Mammary epithelial cell (primary cell): ENCODE results near the gene ARHGEF10L.

Source experiments
- EZH2 ChIP-seq: IDR thresholded peaks from 2 replicates; pipeline ENCODE4 v1.6.1; 2012; ENCODE audit warnings: low read length, inconsistent platforms, borderline replicate concordance
- TF ChIP-seq, protein P1 (sequence below), 2 donors: IDR thresholded peaks in 1 of 2; conservative IDR thresholded peaks in 1 of 2; 2 replicates each; pipeline ENCODE4 v1.5.1; 2011 to 2012; ENCODE audit warnings: inconsistent platforms in 2 of 2, low read length in 2 of 2, mild to moderate bottlenecking in 2 of 2, control low read depth in 1 of 2, low read depth in 1 of 2; ENCODE audit not compliant: insufficient read depth in 1 of 2; ENCODE audit errors: extremely low read depth in 1 of 2

DNA sequence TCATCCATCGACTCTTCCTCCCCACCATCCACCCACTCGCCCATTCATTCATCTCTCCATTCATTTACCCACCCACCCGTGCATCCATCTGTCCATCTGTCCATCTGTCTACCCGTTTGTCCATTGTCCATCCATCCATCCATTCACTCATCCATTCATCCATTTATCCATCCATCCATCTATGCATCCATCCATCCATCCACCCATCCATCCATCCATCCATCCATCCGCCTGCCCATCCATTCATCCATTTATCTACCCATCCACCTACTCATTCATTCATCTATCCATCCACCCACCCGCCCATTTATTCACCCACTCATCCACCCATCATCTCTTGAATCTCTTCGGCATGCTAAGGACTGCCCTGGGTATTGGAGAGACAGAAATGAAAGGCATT, 18.5 kb downstream of the ARHGEF10L start:
- TF ChIP-seq, protein P1, sequence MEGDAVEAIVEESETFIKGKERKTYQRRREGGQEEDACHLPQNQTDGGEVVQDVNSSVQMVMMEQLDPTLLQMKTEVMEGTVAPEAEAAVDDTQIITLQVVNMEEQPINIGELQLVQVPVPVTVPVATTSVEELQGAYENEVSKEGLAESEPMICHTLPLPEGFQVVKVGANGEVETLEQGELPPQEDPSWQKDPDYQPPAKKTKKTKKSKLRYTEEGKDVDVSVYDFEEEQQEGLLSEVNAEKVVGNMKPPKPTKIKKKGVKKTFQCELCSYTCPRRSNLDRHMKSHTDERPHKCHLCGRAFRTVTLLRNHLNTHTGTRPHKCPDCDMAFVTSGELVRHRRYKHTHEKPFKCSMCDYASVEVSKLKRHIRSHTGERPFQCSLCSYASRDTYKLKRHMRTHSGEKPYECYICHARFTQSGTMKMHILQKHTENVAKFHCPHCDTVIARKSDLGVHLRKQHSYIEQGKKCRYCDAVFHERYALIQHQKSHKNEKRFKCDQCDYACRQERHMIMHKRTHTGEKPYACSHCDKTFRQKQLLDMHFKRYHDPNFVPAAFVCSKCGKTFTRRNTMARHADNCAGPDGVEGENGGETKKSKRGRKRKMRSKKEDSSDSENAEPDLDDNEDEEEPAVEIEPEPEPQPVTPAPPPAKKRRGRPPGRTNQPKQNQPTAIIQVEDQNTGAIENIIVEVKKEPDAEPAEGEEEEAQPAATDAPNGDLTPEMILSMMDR (conservative IDR thresholded peaks at IDR 0.05 in 1 of 2, IDR thresholded peaks at IDR 0.05 in 1 of 2; ENCODE audit: extremely low read depth in 1 of 2, insufficient read depth in 1 of 2, low read depth in 1 of 2, low read length in 2 of 2) = no peak
- no peak for TF ChIP-seq EZH2
